OCI-LY7 (cell line): ENCODE data around the gene SYS1.

Experiments used
- CTCF ChIP-seq: fragments of 200-600 bp; sonication (generic); conservative IDR thresholded peaks from 2 replicates; pipeline ENCODE4 v1.5.1; 2014; ENCODE audit warnings: mild to moderate bottlenecking, antibody characterized with exemption, low read length, moderate library complexity, mixed read lengths
- EZH2phosphoT487 ChIP-seq: fragments of 200-600 bp; sonication (generic); IDR thresholded peaks from 2 replicates; pipeline ENCODE4 v1.6.1; 2018; ENCODE audit warnings: low read depth, borderline replicate concordance, mild to moderate bottlenecking, mixed run types, antibody characterized with exemption, low read length, moderate library complexity, mixed read lengths

- TF ChIP-seq CTCF (no peak), EZH2phosphoT487 (no peak)
Observed at GRCh38 chr20:45365444-45365970, 2.6 kb downstream of the SYS1 start.
